ENCODE data around the gene ZNF296. TPM values are rescaled to one million over a fixed set of nuclear protein-coding genes. Genes with fewer than 3 reads are reported as not detected.

The ZNF296 gene
- total and polyA plus RNA-seq, 2 experiments from 2014 or later = 1.6 to 3.4 TPM

GRCh38 chr19:45040059-45040771 is 36.1 kb downstream of the ZNF296 start:
- Histone ChIP-seq H3K27ac (no peak overlapping the region), H3K4me3 (no peak overlapping the region), H3K4me1 (ENCODE audit: low read depth) (peaks cover 6% of the 10 kb centered on the region), H3K36me3 (peaks cover 26% of the 10 kb centered on the region), H3K27me3 (no peaks in the 10 kb centered on the region), H3K9me3 (ENCODE audit: low read depth) (no peaks in the 10 kb centered on the region)
- no peak for DNase-seq (ENCODE audit: low read depth in 1 of 2, low spot score in 1 of 2)
- TF ChIP-seq, protein P1, sequence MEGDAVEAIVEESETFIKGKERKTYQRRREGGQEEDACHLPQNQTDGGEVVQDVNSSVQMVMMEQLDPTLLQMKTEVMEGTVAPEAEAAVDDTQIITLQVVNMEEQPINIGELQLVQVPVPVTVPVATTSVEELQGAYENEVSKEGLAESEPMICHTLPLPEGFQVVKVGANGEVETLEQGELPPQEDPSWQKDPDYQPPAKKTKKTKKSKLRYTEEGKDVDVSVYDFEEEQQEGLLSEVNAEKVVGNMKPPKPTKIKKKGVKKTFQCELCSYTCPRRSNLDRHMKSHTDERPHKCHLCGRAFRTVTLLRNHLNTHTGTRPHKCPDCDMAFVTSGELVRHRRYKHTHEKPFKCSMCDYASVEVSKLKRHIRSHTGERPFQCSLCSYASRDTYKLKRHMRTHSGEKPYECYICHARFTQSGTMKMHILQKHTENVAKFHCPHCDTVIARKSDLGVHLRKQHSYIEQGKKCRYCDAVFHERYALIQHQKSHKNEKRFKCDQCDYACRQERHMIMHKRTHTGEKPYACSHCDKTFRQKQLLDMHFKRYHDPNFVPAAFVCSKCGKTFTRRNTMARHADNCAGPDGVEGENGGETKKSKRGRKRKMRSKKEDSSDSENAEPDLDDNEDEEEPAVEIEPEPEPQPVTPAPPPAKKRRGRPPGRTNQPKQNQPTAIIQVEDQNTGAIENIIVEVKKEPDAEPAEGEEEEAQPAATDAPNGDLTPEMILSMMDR (IDR thresholded peaks at IDR 0.05; ENCODE audit: low read depth, low read length) = no peak

- TF ChIP-seq, protein P1 (IDR thresholded peaks at IDR 0.05; ENCODE audit: low read depth, low read length) = peak; percentile 2
- peak within 1 kb of the TSS; percentile 93 for H3K27ac ChIP-seq
- H3K4me3 ChIP-seq = peak within 1 kb of the TSS; percentile 95
- H3K4me1 ChIP-seq (ENCODE audit: low read depth) = peaks cover 6% of the 10 kb centered on the region
- no peaks in the 10 kb centered on the region for H3K9me3 ChIP-seq (ENCODE audit: low read depth)
- H3K36me3 ChIP-seq = peaks cover 16% of the 10 kb centered on the region
- H3K27me3 ChIP-seq = no peaks in the 10 kb centered on the region
- peak; percentile 94 to 95 for DNase-seq (ENCODE audit: low read depth in 1 of 2, low spot score in 1 of 2)
These were observed 37.1 kb downstream of the ZNF296 start, which contains the start of gene CLASRP for GRCh38 chr19:45038931-45039893. Gene CLASRP (plus strand): TSS chr19:45039045. CDS start chr19:45040213, 1,168 bp downstream.

DNA sequence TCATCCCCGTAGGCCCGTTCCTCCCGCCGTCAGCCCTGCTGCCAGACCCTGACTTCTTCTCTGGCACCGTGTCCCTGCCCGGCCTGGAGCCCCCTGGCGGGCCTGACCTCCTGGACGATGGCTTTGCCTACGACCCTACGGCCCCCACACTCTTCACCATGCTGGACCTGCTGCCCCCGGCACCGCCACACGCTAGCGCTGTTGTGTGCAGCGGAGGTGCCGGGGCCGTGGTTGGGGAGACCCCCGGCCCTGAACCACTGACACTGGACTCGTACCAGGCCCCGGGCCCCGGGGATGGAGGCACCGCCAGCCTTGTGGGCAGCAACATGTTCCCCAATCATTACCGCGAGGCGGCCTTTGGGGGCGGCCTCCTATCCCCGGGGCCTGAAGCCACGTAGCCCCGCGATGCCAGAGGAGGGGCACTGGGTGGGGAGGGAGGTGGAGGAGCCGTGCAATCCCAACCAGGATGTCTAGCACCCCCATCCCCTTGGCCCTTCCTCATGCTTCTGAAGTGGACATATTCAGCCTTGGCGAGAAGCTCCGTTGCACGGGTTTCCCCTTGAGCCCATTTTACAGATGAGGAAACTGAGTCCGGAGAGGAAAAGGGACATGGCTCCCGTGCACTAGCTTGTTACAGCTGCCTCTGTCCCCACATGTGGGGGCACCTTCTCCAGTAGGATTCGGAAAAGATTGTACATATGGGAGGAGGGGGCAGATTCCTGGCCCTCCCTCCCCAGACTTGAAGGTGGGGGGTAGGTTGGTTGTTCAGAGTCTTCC is 38.7 kb downstream of the ZNF296 start:
- H3K27ac ChIP-seq = no peak overlapping the region
- TF ChIP-seq, protein P1 (IDR thresholded peaks at IDR 0.05; ENCODE audit: low read depth, low read length) = no peak
- no peaks in the 10 kb centered on the region for H3K27me3 ChIP-seq
- no peak overlapping the region for H3K4me3 ChIP-seq
- peaks cover 8% of the 10 kb centered on the region for H3K36me3 ChIP-seq
- H3K4me1 ChIP-seq (ENCODE audit: low read depth) = peaks cover 6% of the 10 kb centered on the region
- no peaks in the 10 kb centered on the region for H3K9me3 ChIP-seq (ENCODE audit: low read depth)
- DNase-seq (ENCODE audit: low read depth in 1 of 2, low spot score in 1 of 2) = no peak

DNA sequence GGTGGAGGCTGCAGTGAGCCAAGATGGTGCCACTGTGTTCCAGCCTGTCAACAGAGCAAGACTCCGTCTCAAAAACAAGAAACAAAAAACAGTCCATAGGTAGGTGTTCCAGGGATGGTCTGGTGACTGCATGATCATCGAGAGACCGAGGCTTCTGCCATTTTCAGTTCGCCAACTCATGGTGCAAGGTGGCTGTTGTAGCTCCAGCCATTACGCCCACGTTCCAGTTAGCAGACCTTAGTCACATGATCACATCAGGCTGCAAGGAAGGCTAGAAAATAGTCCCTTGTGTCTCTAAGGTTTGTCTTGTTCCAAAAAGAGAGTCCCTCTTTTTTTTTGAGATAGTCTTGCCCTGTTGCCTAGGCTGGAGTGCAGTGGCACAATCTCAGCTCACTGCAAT is 40.5 kb downstream of the ZNF296 start:
- DNase-seq (ENCODE audit: low read depth in 1 of 2, low spot score in 1 of 2) = no peak
- no peak overlapping the region for H3K4me3 ChIP-seq
- no peaks in the 10 kb centered on the region for H3K9me3 ChIP-seq (ENCODE audit: low read depth)
- TF ChIP-seq, protein P1 (IDR thresholded peaks at IDR 0.05; ENCODE audit: low read depth, low read length) = no peak
- H3K36me3 ChIP-seq = peaks cover 8% of the 10 kb centered on the region
- H3K27ac ChIP-seq = no peak overlapping the region
- H3K27me3 ChIP-seq = no peaks in the 10 kb centered on the region
- H3K4me1 ChIP-seq (ENCODE audit: low read depth) = peaks cover 6% of the 10 kb centered on the region

DNA sequence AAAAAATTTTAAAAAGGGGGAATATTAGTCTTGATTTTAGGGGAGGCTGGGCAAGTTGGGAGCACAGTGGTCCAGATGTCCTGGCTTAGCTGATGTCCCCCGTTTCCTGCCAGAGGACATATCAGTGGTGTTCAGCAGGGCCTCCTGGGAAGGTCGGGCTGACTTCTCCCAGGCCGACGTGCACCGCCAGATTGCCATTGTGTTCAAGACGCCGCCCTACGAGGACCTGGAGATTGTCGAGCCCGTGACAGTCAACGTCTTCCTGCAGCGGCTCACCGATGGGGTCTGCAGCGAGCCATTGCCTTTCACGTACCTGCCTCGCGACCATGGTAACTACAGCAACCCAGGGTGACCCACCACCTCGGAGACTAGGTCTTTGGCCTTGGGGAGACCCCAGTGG is 43.9 kb downstream of the ZNF296 start:
- no peaks in the 10 kb centered on the region for H3K27me3 ChIP-seq

More for the DNA sequence above, 43.9 kb downstream of the ZNF296 start:
- no peaks in the 10 kb centered on the region for H3K9me3 ChIP-seq (ENCODE audit: low read depth)
- TF ChIP-seq, protein P1 (IDR thresholded peaks at IDR 0.05; ENCODE audit: low read depth, low read length) = no peak
- H3K36me3 ChIP-seq = no peaks in the 10 kb centered on the region
- H3K4me3 ChIP-seq = no peak overlapping the region
- H3K27ac ChIP-seq = no peak overlapping the region
- DNase-seq (ENCODE audit: low read depth in 1 of 2, low spot score in 1 of 2) = no peak
- no peaks in the 10 kb centered on the region for H3K4me1 ChIP-seq (ENCODE audit: low read depth)
